Stimulated activated CD8-positive, alpha-beta memory T cell treated with anti-CD3 and anti-CD28 coated beads, Interleukin-2, amount 100 ng/mL, for 48 hours (primary cell): ENCODE results near the gene SLC25A33.
"Not testable (repeated sequence)": the region's sequence is repeated elsewhere in the genome, so short reads cannot be mapped to it uniquely, and the experiment has no call there.

ENCODE experiments used
- DNase-seq, 2 donors: peaks; one replicate each; pipeline ENCODE4 v3.0.0-alpha.2; 2020; ENCODE audit warnings: low read depth in 2 of 2

SLC25A33 gene, protein sequence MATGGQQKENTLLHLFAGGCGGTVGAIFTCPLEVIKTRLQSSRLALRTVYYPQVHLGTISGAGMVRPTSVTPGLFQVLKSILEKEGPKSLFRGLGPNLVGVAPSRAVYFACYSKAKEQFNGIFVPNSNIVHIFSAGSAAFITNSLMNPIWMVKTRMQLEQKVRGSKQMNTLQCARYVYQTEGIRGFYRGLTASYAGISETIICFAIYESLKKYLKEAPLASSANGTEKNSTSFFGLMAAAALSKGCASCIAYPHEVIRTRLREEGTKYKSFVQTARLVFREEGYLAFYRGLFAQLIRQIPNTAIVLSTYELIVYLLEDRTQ

DNA sequence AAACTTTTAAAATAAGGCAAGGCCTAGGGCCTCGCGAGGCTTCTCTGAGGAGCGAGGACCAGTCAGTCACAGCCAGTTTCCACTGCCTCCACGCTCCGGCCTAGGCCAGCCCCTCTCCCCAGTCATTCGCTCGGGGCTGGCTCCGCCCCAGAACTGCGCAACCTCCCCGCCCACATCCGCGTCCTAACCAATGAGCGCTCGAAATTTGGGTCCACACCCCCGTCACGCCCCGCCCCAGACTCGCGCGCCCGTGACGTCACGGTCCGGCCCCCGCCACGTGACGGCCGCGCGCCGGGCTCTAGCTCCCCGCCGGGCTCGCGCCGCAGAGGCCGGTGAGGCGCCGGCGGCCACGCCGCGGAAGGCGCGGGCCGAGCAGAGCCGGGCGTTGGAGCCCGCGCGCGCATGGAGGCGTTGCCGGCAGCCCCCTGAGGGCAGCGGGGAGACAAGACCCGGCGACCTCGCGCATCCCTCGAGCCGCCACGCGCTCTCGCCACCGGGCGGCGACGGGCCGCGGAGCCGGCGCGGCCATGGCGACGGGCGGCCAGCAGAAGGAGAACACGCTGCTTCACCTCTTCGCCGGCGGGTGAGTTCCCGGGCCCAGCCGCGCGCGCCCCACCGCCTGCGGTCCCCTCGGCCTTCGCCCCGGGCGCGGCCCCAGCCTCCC lies at the start of gene SLC25A33:
TSS of gene SLC25A33 (plus strand) at position 301 of the 664 bp plus-strand sequence. CDS start at position 528, 227 bp downstream.
- DNase-seq = peak; percentile 97 to 98

DNA sequence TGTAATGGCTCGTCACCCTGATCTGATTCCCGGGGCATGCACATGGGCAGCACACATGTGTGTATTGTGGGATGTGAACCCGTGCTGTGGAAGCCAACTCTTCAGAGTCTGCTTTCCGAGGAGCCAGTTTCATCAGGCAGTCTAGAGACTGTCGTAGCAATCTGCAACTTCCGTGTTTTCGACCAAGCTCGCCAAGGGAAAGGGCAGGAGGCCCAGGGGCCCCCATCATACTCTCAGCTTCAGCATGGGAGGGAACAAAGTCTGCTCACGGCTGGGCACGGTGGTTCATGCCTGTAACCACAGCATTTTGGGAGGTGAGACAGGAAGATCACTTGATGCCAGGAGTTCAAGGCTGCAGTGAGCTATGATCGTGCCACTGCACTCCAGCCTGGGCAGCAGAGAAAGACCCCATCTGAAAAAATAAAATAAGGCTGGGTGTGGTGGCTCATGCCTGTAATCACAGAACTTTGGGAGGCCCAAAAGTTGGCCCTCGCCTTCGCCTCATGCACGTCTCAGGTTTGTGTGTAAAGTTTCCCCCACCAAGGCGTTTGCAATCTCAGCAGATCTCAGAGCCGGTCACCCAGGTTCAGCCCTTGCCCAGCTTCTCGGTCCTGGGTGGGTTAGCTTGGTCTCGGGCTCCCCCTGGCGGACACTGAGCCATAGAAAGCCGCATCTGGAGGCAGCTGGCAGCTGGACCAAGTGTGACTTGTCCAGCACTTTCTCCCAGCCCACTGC lies 48.5 kb upstream of the SLC25A33 start:
- peak; percentile 74 to 82 for DNase-seq

DNA sequence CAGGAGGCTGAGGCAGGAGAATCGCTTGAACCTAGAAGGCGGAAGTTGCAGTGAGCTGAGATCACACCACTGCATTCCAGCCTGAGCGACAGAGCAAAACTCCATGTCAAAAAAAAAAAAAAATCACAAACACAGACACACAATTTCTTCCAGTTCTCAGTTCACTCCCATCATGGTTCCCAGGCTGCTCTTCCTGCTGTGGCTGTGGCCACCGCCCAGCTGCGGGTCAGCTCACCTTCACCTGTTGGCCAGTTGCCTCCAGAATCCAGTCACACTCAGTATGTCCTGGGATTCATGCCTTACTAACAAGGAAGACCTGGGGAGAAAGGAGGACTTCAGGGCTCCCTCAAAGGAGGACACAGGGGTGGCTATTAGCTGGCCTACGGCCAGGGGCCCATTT lies 45.9 kb upstream of the SLC25A33 start:
- no peak for DNase-seq

DNA sequence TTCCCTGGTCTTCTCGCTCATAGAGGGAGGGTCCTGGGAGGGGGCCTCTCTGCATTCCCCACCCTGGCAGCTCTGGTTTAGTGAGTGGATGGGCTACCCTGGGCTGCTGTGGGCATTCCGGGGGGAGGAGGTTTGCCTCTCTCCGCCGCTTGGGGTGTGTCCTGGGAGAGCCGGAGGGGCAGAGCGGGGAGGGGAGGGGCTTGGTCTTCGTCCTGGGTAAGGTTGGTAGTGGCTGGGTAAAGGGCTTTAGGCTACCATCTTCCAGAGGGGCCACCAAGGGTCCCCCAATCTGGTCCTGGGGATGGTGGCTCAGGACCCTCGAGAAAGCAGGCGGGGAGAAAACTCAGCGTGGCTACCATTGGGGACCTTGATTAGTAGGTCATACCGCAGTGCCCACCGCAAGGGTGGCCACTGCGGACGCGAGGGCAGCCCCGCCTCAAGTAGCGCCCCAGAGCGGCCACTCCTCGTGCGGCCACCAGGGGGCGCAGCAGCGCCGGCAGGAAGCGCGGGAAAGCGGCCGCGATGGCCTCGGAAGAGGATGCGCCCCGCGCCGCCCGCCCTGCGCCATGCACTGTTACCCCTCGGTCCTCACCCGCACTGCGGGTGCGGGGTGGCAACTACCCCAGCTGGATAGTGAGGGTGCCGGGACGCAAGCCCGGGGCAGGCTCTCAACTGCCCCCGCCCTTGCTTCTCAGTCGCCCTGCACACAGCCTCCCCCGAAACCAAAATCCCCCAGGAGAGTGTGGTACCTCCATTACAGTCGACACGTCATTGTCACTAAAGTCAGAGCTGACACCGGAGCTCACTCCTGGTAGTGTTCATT lies 44.1 kb upstream of the SLC25A33 start:
- peak; percentile 36 to 57 for DNase-seq

DNA sequence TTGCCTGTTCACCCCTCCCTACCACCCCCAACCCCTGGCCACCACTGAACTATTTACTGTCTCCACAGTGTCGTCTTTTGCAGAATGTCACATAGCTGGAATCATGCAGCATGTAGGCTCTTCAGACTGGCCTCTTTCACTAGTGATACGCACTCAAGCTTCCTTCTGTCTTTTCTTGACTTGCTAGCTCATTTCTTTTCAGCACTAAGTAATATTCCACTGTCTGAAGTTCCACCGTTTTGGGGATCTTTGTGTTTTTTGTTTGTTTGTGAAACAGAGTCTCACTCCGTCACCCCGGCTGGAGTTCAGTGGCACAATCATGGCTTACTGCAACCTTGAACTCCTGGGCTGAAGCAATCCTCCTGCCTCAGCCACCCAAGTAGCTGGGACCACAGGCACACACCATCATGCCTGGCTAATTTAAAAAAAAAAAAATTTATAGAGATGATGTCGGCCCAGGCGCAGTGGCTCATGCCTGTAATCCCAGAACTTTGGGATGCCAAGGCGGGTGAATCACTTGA lies 43.4 kb upstream of the SLC25A33 start:
- DNase-seq = no peak

DNA sequence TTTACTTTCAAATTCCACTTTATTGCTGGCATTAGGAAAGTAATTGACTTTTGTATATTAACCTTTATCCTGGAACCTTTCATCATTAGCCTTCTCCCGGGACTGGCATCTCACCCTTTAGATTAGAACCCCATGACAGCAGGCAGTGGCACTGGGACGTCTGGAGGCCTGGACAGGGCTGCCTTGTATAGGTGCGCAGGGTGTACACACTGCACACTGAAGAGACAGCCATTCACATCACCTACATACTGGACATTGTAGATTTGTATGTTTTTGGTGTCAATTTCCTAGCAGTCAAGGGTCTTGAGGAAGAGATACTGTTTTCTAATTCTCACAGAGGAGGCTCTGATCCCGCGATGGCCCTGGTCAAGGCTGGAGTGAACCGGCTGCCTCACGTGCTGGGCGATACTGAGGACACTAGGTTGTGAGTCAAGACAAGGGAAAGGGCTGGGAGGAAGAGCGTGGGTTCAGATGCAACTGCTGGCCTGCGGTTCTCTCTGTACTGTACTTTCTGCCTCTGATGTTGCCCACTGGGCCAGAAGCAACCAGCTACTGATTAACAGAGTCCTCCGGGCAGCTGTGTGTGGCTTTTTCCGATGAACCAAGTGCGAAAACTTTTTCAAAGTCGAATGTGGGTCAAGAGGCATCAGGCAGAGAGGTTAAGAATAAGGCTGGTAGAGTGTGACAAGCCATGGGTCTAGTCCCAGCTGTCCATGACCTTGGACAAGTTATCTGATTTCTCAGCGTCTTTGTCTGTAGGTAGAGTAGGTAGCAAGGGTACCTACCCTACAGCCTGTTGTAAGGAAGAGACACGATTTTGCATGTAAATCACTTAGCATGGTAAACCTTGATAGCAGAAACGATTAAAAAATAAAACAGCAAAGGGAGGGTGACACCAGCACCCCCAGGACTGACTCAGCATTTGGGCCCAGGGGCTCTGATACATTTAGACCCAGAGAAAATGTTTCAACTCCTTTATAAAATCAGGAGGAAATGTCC lies 38.2 kb upstream of the SLC25A33 start:
- no peak for DNase-seq

DNA sequence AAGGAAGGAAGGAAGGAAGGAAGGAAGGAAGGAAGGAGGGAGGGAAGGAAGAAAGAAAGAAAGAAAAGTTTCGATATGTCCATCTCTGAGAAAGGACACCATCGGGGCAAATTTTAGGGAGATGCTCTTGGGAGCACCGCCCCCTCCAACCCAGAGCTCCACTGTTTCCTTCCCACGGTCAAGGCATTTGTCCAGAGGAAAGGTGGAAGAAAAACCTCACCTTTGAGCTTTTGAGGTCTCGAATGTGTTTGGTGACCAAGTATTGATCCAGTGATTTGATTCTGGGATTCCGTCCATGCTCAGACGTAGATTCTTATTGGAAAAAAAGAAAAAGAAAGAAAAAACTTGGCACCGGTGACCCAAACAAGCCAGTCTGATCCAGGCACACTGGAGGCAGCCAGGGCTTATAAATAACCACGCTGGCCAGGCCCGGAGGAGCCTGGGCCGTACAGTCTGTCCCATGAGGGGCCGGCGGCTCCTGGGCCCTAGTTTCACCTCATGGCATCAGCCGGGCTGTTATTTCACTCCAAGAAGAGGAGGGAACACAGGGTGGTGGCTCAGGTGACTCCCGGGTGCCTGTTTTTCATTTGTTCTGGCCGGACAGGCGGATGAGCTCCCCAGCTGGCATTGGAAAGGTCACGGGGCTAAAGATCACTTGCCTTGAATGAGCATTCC lies 36.1 kb upstream of the SLC25A33 start:
- no peak for DNase-seq

DNA sequence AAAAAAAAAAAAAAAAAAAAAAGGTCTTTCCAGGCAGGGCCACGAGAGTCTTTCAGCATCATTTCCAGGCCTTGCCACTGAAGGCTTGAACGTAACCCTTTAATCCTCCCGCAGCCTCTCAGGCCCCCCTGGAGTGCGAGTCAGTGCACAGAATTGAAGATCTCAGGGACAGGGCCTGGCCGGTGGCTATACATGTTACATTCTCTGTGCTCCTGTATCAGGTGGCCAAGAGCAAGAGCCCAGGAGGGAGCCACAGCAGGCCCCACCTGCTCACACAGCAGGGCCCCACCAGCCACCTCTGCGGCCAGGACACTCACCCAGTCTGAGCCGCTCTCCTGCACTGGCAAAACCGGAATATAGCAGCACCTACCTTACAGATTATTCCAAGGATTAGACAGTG lies 34.1 kb upstream of the SLC25A33 start:
- DNase-seq = no peak

DNA sequence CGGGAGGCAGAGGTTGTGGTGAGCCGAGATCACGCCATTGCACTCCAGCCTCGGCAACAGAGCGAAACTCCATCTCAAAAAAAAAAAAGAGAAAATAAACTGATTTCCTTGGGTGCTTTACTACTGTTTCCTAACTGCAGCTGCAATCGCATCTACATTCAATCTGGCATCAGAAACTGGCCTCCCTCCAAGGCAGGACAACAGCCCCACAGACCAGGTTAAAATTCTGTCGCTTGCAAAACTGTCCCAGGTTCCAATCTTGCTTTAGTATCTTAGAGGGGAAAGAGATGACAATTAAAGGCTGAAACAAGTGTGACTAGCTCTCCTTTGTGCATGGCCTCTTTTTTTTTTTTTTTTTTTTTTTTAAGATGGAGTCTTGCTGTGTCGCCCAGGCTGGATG lies 32.4 kb upstream of the SLC25A33 start:
- DNase-seq = no peak

DNA sequence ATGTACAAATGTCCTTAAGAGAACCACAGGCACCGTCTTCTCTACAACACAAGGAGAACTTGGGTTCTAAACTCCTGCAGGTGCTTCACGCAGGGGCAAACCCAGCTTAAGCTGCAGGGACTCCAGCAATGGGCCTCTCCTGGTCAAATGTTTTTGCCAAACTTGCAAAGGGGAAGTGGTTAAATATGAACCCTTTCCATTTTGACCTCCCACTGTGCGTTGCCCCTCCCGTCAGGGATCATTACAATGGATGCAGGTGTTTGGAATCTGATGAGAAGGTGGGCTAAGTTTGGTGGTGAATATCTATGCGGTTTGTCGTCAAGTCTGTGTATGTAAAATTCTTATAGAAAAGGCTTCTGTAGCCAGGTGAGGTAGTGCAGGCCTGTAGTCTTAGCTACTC lies 29.1 kb upstream of the SLC25A33 start:
- no peak for DNase-seq

DNA sequence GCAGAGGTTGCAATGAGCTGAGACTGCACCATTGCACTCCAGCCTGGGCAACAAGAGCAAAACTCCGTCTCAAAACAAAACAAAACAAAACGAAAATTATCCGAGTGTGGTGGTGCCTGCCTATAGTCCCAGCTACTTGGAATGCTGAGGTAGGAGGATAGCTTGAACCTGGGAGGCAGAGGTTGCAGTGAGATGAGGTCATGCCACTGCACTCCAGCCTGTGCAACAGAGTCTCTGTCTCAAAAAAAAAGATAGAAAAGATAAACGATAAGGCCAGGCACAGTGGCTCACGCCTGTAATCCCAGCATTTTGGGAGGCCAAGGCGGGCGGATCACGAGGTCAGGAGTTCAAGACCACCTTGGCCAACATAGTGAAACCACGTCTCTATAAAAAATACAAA lies 23.7 kb upstream of the SLC25A33 start:
- DNase-seq = not testable (repeated sequence)

DNA sequence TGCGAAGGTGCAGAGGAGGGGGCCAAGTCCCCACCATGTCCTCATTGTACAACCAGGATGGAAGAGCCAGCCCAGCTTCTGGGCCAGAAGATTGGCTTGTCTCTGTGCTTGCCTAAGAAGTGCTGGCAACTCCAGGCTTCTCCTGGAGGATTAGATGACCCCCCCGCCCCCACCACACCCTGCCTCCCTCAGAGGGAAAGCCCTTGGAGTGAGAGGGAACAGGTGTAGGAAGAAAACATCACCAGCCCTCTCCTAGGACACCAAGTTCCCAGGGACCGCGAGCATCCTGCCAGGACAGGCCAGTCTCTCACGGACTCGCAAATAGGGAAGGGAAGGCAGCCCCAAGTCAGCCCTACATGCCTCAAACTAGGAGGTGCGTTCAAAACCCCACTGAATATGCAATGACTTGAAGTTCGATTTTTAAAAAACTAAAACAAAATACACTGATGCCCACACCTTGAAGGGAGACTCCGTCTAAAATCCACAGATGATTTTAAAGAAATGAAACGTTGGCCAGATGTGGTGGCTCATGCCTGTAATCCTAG lies 20.7 kb upstream of the SLC25A33 start:
- no peak for DNase-seq

DNA sequence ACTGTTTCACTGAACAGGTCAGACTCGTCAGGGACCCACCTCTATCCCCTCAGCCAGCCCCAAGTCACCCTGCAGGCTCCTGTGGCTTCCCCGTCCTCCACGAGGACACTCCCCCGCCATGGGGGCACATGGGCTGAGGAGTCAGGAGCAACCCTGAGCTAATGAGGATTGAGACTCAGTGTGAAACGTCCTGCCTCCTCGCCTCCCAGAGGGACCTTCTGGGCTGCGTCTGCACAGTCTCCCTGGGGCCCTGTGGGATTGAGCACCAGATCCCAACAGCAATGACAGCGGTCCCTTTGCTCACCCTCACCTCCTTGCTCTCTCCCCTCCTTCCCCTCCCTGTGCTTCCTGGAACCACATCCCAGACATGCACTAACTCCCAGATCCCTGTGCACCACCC lies 18.9 kb upstream of the SLC25A33 start:
- DNase-seq = no peak

DNA sequence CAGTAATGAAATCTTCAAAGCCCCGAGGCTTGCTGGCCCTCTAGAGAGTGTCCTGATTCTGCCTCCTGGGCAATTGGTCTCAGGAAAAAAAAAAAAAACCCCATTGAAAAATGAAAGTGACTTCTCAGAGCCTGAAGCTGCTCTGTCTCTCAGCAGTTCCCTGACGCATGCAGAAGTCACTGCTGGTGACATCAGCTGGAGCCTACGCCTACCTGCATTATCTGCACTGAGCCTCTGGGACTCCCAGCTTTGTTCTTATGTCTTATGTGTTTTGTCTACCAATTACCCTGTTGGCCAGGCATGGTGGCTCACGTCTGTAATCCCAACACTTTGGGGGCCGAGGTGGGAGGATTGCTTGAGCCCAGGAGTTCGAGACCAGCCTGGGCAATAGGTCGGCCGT lies 10.1 kb upstream of the SLC25A33 start:
- no peak for DNase-seq

DNA sequence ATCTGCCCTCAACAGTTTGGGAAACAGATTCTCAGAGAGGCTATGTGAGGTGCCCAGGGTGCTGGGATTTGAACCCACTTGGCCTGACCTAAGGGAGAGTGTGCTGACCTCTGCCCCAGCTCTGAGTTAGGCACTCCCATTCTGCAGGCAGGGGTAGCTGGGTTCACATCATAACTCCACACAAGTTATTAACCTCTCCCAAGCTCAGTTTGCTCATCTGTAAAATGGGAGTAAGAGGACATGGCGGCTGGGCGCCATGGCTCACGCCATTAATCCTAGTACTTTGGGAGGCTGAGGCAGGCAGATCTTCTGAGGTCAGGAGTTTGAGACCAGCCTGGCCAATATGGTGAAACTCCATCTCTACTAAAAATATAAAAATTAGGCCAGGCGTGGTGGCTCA lies 8.9 kb upstream of the SLC25A33 start:
- DNase-seq = no peak

DNA sequence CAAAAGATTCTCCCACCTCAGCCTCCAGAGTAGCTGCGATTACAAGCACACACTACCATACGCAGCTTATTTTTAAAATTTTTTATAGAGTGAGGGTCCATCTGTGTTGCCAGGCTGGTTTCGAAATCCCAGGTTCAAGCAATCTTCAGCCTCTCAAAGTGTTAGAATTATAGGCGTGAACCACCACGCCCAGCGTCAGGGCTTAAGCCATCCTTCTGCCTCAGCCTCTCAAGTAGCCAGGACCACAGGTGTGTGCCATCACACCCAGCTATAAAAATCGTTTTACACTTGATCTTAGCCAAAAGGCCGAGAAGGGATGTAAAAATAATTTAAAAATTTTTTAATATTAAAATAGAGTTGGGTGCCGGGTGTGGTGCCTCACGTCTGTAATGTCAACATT lies 4.3 kb upstream of the SLC25A33 start:
- DNase-seq = no peak

DNA sequence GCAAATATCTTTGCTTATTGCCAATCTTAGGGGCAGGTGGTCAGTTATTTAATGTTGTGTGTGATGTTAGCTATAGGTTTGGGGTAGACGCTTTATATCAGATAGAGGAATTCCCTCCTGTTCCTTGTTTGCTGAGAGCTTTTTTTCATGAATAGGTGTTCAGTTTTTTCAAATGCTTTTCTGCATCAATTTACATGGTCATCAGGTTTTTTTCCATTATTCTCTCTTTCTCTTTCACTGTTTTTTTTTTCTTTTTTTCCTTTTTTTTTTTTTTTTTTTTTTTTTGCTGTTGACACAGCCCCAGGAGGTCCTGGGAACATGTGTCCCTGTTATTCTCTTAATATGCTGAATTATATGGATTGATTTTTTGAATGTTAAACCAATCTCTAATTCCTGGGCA lies 3.0 kb upstream of the SLC25A33 start:
- no peak for DNase-seq

DNA sequence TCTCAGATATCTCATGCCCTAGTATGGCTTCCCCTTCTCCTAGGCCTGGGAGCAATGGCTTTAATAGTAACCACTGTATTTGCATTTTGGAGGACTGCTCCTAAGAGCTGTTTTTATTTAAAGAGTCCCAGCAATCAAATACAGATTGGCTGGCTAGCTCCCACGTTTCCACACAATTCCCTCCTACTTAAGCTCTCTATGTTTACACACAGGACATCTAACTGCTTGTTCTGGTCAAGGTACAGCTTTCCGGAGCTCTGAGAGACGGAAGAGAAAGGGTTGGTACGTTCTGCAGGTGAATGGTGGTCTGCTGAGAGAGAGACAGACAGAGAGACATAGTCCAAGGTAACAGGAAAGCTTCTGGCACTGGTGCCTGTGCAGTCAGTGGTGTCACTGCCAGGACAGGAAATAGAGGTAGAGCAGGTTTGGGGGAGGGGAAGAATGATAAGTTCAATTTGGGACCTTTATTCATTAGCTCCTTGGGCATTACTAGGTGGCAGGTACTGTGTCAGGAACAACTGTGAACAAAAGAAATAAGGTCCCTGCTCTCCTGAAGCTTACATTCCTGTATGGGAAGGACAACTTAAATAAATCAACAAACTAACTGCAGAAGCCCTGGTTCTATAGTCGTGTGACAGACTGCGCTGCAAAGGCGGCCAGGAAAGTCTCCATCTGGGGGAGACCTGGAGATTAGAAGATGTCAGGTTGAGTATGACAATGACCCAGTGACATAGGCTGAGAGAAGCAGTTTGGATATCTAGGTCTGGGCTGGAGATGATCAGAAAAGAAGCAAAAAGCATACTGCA lies 1.2 kb upstream of the SLC25A33 start:
- no peak for DNase-seq

DNA sequence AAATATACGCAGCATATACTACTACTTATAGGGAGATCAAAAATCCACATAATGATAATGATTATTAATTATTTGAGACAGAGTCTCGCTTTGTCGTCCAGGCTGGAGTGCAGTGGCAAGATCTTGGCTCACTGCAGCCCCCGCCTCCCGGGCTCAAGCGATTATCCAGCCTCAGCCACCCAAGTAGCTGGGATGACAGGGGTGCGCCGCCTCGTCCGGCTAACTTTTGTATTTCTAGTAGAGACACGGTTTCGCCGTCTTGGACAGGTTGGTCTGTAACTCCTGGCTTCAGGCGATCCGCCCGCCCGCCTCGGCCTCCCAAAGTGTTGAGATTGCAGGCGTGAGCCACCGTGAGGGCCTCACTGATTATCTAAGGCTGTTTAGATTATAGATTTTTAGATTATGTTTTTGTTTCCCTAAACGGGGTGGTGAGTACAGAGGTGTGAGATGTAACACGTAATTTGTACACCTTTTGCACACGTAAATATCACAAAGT lies 548 bp upstream of the SLC25A33 start:
- DNase-seq = peak in 1 of 2 donors; percentile 2
